SU-DHL-6 (cell line): ENCODE data around the gene STPG4.

ENCODE experiments used
- CTCF ChIP-seq: fragments of 200-600 bp; sonication (generic); IDR thresholded peaks from one replicate; pipeline ENCODE4 v1.5.1; 2017; ENCODE audit warnings: antibody characterized with exemption, mild to moderate bottlenecking, low read length, moderate library complexity; ENCODE audit not compliant: insufficient read depth, poor library complexity, severe bottlenecking
- EZH2phosphoT487 ChIP-seq: fragments of 200-600 bp; sonication (generic), shearing (Covaris generic); conservative IDR thresholded peaks from 2 replicates; pipeline ENCODE4 v1.6.1; 2018; ENCODE audit warnings: mild to moderate bottlenecking, antibody characterized with exemption, low read length, moderate library complexity, mixed read lengths

DNA sequence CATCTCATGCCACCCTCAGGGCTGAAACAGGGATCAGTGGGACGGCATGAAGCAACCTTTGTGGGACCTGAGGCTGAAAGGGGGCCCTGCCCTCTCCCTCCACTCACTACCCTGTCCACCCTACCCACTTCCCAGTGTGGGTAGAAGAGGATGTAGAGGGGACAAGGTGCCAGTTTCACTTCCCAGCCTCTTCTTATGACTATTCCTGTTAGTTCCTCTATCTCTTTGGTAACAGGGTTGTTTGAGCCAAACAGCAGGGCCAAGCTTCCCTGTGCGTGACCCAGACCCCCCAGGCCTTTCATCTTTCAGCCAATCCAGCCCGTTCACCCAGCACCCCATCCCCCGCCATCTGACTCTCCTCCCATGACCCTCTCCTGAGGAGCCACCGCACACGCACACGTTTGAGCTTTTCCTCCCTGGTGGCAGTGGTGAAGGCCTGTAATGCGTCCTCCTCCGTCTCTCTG is 82.3 kb downstream of the STPG4 start:
- TF ChIP-seq CTCF, result no peak
- no peak for TF ChIP-seq EZH2phosphoT487
